Epithelial cell of esophagus (primary cell): ENCODE data around the gene PTGS2.

ENCODE experiments used
- DNase-seq: peaks from one replicate; pipeline ENCODE4 v3.0.0; 2010; ENCODE audit warnings: low read depth
- H3K4me3 ChIP-seq: 2 replicates; pipeline ENCODE4 v1.5.1; 2011; ENCODE audit warnings: mild to moderate bottlenecking, low read length, control low read depth
- CTCF ChIP-seq: IDR thresholded peaks from 2 replicates; pipeline ENCODE4 v1.5.1; 2011; ENCODE audit warnings: low read depth, mild to moderate bottlenecking, low read length, control low read depth, inconsistent platforms; ENCODE audit not compliant: insufficient read depth; ENCODE audit errors: missing control alignments

The PTGS2 gene

GRCh38 chr1:186703209-186703766, 23.1 kb upstream of the PTGS2 start:
- no peak overlapping the region for H3K4me3 ChIP-seq
- no peak for DNase-seq
- TF ChIP-seq CTCF, result no peak

- DNase-seq, result no peak
- TF ChIP-seq CTCF, result no peak
- no peak overlapping the region for H3K4me3 ChIP-seq
Observed at GRCh38 chr1:186700722-186701121, 20.5 kb upstream of the PTGS2 start.

- DNase-seq, result no peak
- no peak overlapping the region for H3K4me3 ChIP-seq
- no peak for TF ChIP-seq CTCF
Observed at GRCh38 chr1:186699519-186699918, 19.3 kb upstream of the PTGS2 start.

GRCh38 chr1:186689907-186690306, 9.7 kb upstream of the PTGS2 start:
- DNase-seq, result no peak
- no peak for TF ChIP-seq CTCF
- H3K4me3 ChIP-seq, result no peak overlapping the region

GRCh38 chr1:186689376-186689775, 9.2 kb upstream of the PTGS2 start:
- H3K4me3 ChIP-seq, result no peak overlapping the region
- no peak for TF ChIP-seq CTCF
- DNase-seq, result no peak

GRCh38 chr1:186683652-186684410, 3.6 kb upstream of the PTGS2 start:
- TF ChIP-seq CTCF, result no peak
- no peak overlapping the region for H3K4me3 ChIP-seq
- DNase-seq, result no peak

- DNase-seq, result peak; percentile 30
- TF ChIP-seq CTCF, result peak; percentile 38
Observed at GRCh38 chr1:186682736-186683135, 2.5 kb upstream of the PTGS2 start.

More at GRCh38 chr1:186682736-186683135, 2.5 kb upstream of the PTGS2 start:
- H3K4me3 ChIP-seq, result no peak overlapping the region
